Activated CD8-positive, alpha-beta memory T cell treated with anti-CD3 and anti-CD28 coated beads, Interleukin-2, amount 50 U/mL, for 48 hours (primary cell): ENCODE data around the gene PIGN.
"Not testable (repeated sequence)": the region's sequence is repeated elsewhere in the genome, so short reads cannot be mapped to it uniquely, and the experiment has no call there.

Experiments used
- DNase-seq: peaks from one replicate; pipeline ENCODE4 v3.0.0-alpha.2; 2020

The PIGN gene

GRCh38 chr18:62175521-62175920, 11.3 kb downstream of the PIGN start:
- no peak for DNase-seq

DNA sequence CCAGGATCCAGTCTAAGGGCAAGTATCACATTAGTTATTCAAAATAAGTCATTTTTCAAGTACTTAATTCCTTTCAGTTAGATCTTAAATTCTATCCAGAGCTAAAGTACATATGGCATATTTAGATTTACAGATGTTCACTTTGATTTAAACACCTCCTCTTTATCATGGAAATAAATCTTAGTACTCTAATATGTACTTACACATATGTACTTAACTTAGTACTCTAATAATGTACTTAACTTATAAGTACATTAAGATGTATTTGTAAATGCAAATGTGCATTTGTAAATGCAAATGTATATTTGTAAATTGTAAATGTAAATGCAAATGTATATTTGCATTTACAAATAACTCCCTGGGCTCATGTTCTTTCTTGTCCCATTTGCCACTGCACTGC, 14.6 kb downstream of the PIGN start:
- no peak for DNase-seq

- DNase-seq: no peak
These were observed 16.0 kb downstream of the PIGN start for GRCh38 chr18:62170857-62171256.

DNA sequence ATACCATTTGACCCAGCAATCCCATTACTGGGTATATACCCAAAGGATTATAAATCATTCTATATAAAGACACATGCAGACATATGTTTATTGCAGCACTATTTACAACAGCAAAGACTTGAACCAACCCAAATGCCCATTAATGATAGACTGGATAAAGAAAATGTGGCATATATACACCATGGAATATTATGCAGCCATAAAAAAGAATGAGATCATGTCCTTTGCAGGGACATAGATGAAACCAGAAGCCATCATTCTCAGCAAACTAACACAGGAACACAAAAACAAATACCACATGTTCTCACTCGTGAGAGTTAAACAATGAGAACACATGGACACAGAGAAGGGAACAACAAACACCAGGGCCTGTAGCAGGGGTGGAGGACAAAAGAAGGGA, 20.3 kb downstream of the PIGN start:
- DNase-seq: not testable (repeated sequence)

GRCh38 chr18:62165583-62165982, 21.3 kb downstream of the PIGN start:
- DNase-seq: no peak

- no peak for DNase-seq
These were observed 21.9 kb downstream of the PIGN start for GRCh38 chr18:62164855-62165487.

DNA sequence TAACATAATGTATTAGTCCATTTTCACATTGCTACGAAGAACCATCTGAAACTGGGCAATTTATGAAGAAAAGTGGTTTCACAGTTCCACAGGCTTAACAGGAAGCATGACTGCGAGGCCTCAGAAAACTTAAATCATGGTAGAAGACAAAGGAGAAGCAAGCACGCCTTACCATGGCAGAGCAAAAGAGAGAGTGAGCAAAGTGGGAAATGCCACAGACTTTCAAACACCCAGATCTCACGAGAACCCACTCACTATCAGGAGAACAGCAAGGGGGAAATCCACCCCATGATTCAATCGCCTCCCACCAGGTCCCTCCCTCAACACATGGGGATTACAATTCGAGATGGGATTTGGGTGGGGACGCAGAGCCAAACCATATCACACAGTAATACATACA, 22.5 kb downstream of the PIGN start:
- no peak for DNase-seq

DNA sequence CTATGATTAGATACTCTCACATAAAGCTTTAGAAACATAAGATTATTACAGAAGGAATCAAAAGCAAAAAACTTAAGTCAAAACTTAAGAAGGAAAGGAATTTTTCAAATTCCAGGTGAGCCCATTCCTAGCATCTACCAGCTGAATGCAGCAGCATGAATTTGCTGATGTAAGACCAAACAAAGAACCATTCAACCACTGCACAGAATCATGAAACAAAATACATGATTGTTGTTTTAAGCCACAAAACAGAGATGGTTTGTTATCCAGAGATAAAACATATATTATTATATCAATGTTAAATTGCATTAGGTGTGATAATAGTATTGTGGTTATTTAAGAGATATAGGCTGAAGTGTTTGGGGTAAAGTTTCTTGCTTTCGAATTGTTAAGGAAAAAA, 29.0 kb downstream of the PIGN start:
- DNase-seq: no peak

DNA sequence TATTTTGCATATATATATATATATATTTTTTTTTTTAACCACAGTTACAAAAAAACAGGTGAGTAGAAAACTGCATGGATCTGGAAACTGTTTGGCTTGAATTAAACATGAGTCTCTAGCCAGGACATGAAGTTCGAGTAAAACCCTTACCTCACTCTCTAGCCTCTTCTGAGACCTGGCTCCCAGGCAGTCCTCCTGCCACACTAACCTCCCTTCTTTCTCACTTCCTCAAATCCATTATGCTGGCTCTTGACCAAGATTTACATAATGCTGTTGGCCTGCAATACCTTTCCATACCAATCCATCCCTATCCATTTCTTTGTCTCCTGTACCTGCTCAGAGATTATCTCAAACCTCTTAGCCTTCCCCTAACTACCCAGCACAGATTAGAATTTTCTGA, 34.0 kb downstream of the PIGN start:
- no peak for DNase-seq

DNA sequence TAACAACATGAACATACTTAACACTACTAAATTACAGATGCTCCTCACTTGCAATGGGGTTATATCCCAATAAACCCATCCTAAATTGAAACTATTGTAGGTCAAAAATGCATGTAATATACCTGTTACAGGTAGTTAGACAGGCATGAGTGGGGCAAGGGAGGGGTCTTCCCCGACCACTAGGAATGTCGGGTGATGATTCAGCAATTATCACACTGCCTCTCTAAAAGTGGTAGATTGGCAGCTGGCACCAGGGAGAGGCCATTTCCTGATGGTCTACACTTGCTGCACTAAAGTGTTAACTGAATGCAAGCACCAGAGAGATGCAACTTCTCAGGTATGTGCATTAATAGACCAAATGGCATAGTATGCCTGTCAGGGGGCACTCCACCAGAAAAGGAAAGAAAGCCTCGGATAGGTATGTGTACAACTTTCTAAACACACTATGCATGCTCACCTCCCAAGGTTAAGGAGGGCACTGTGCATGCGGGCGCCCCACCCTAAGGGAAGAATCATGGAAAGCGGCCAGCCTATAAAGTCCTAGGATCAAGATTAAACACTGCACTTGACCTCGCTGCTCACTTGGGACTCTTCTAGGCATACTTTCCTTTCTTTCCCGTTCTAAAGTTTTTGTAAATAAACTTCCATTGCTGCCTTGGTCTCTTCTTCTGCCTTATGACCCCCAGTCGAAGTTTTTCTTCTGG, 35.6 kb downstream of the PIGN start:
- DNase-seq: no peak

DNA sequence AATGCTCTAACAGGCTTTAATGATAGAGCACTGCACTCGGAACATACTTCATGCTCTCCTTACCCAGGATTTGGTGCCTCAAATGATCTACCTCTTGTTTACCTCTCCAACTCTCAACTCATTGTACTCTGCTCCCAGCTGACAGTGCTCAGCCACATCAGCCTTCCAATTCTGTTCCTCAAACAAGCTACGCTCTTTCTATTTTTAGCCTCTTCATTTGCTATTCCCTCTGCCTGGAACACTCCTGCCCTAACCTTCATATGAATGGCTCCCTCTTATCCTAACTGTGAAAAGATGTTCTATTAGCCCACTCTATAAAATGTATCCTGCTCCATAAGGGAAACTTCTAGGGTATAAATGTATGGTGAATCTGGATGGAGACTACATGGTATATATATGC, 42.5 kb downstream of the PIGN start:
- no peak for DNase-seq

- no peak for DNase-seq
These were observed 46.6 kb downstream of the PIGN start for GRCh38 chr18:62140259-62140658.

- no peak for DNase-seq
These were observed 48.2 kb downstream of the PIGN start for GRCh38 chr18:62138461-62139235.

GRCh38 chr18:62131301-62131909, 55.5 kb downstream of the PIGN start:
- peak; percentile 62 for DNase-seq

DNA sequence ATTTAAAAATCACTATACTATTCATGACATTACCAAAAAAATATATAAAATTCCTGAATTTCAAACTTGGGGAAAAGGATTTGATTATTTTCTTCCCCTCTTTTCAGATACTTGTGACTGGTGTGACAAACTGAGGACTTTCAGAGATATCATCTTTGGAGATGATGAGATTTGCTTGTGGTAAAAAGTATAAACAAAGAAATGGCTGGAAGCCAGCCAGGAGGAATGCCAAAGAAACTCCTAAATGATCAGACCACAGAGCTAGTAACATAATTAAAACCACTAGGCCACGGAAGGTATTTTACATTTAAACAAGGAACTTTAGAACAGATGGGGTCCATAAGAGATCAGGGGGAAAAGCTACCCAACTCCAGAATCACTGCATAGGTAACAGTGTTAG, 58.7 kb downstream of the PIGN start:
- DNase-seq: no peak

DNA sequence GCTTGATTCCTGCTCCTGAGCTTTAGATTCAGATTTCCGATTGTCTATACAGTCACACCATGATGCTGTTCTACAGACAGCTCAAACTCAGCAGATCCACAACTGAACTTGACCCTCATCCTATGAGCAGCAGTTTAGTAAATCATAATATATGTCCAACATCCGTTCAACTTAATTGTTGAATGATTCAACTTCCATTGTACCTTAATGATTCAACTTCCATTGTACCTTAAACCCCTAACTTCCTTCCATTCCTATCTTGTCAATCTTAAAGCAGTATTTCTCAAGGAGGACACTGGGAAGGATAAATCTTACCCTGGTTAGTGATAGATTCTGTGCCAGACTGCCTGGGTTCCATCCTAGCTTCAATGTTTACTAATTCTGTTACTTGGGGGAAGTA, 60.1 kb downstream of the PIGN start:
- no peak for DNase-seq

DNA sequence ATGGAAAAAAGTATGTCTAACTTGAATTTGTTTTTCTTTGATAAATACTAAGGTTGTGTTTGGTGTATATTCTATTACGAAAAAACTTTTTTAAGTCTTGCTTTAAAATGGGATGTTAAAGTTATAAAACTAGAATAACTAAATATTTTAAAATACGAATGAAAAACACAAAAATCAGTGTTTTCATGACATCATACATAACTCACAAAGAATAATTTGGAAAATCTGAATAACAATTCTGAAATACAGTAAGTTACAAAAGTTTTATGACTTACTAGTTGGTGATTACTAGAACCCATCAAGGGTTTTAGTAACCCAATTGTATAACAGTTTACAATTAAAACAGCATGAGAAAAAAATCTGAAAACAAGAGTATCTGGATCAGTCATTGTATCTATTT, 61.2 kb downstream of the PIGN start:
- DNase-seq: no peak

GRCh38 chr18:62122330-62122729, 64.5 kb downstream of the PIGN start:
- DNase-seq: no peak

DNA sequence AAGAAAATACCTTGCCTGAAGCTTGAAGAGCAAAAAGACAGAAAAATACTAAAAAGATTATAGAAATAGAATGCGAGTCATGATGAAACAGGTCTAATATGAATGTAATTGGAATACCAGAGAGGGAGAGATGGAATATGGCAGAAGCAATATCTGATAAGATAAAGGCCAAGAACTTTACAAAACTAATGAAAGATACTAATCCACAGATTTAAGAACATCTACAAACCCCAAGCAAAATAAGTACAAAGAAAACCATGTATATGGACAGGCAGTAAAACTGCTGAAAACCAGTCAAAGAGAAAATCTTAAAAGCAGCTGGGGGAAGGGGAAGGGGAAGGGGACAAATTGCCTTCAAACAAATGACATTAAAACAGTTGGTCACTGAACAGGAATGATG, 67.0 kb downstream of the PIGN start:
- no peak for DNase-seq

DNA sequence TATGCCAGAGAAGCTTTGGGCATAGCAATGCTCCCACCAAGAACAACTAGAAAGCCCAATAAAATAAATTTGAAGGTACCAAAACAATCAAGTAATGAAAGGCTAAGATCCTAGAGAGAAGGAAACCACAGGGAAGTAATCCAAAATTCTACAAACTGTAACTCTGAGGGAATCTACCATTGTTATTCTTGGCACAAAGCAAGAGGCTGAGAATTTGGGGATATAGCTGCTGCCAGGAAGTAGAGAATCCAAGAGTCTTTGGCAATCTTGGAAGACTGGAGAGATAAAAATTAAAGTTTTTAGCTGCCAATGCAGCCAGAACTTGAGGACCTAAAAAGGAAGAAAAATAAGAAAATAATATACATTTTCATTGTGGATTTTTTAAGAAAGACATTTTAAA, 68.5 kb downstream of the PIGN start:
- DNase-seq: no peak

DNA sequence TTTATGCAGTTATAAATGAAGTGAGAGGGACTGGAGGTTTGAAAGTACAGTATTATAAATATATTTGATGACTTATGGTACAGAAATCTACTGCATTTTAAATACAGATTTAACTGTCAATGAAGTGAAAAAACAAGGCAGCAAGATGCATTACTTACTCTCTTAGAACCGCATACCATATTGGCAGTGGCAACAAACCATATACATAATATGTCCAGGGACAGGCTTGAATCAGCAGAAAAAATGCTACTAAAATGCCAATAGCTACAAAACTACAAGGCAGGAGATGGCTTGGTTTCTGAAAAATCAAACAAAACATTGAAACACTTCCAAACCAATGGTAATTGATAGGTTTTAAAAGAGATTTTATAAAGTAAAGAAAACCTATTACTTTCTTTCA, 77.2 kb downstream of the PIGN start:
- DNase-seq: no peak

- no peak for DNase-seq
These were observed 79.0 kb downstream of the PIGN start for GRCh38 chr18:62107881-62108280.

DNA sequence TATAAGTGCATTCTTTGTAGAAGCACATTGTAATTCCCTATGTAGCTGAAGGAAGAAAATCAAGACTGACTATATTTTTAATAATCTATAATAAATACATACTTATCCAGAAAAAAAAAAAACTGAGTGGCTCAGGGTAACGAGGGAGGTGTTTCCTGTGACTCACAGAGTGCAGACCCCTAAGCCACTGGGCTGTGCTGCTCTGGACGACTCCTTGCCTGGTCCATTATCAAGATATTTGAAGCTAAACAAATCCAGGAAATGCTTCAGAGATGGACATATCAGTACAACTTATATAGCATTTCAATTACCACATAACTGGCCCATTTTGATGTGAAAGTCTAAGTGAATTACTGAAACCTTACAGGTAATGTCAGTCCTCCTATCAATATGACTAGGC, 80.6 kb downstream of the PIGN start:
- no peak for DNase-seq

DNA sequence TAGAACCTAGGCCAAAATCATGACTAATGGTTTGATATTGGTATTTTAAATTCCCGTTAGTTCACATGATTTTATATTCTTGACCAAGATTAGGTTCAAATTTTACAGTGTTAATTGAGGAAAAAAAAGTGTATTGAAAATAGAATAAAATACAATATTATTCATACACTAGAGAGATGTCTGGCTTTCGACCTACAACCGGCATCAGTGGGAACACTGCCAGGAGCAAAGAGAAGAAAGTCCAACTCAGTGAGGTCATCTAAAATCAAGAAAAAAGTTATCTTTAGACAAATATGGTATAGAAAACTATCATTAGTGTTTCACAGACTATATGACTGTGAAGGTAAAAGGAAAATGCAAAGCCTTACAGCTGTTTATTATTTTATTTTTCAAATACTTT, 81.5 kb downstream of the PIGN start:
- DNase-seq: no peak
